IMR-90 (cell line): ENCODE results near the gene PITRM1. TPM values are rescaled to one million over a fixed set of nuclear protein-coding genes. Genes with fewer than 3 reads are reported as not detected.
A peak's percentile ranks its signal among the peaks of the same experiment; 100 is the strongest.

Experiments
- ATAC-seq: fragments of 200-7000 bp; cut with Tn5 transposase; 2 replicates; pipeline ENCODE4 v1.9.1; 2020; ENCODE audit warnings: low read depth, mild to moderate bottlenecking, moderate library complexity
- BruUV-seq: library from RNA; stranded (reverse); fragments of 400-500 nt; replicated peaks from 2 replicates; lab custom pipeline; 2021; lab: Mats Ljungman, UMichigan
- CTCF ChIA-PET: fragments of 300-600 bp; formaldehyde crosslinking; extraction: SDS; loops from one replicate; lab custom pipeline; 2021; ENCODE audit warnings: antibody characterized with exemption; lab: Yijun Ruan, JAX
- POLR2A ChIA-PET: fragments of 300-600 bp; sonication (Branson Sonifier 250); formaldehyde crosslinking; loops from one replicate; lab custom pipeline; 2022; ENCODE audit warnings: antibody characterized with exemption; ENCODE audit not compliant: unreplicated experiment; lab: Charles Lee
- DNase-seq: peaks from one replicate; pipeline ENCODE4 v3.0.0; 2013
- H2AFZ ChIP-seq: replicated peaks from 2 replicates; pipeline ENCODE3; 2013; ENCODE audit warnings: low read length, mild to moderate bottlenecking; ENCODE audit not compliant: poor library complexity
- H2AK5ac ChIP-seq: 2 replicates; pipeline ENCODE4 v1.6.1; 2013; ENCODE audit warnings: low read depth, low read length, inconsistent platforms
- H2AK9ac ChIP-seq: replicated peaks from 2 replicates; pipeline ENCODE3; 2013; ENCODE audit warnings: mild to moderate bottlenecking, low read depth, low read length, moderate library complexity; ENCODE audit not compliant: poor library complexity
- H2BK120ac ChIP-seq: 2 replicates; pipeline ENCODE4 v1.6.1; 2013; ENCODE audit warnings: low read depth, low read length, inconsistent platforms
- H2BK15ac ChIP-seq: 3 replicates; pipeline ENCODE4 v1.6.1; 2013; ENCODE audit warnings: low read depth, low read length, inconsistent platforms
- H2BK20ac ChIP-seq: 2 replicates; pipeline ENCODE4 v1.6.1; 2013; ENCODE audit warnings: low read depth, mild to moderate bottlenecking, inconsistent platforms, low read length, moderate library complexity
- H2BK5ac ChIP-seq: 2 replicates; pipeline ENCODE4 v1.6.1; 2013; ENCODE audit warnings: mild to moderate bottlenecking, low read depth, low read length, inconsistent platforms; ENCODE audit not compliant: poor library complexity, severe bottlenecking
- H3K14ac ChIP-seq: replicated peaks from 2 replicates; pipeline ENCODE4 v1.6.1; 2013; ENCODE audit warnings: low read depth, low read length, inconsistent platforms
- H3K18ac ChIP-seq: 2 replicates; pipeline ENCODE4 v1.6.1; 2013; ENCODE audit warnings: low read depth, low read length, control low read depth
- H3K23ac ChIP-seq: 2 replicates; pipeline ENCODE4 v1.6.1; 2013; ENCODE audit warnings: low read depth, low read length, inconsistent platforms
- H3K27ac ChIP-seq: 2 replicates; pipeline ENCODE4 v1.5.1; 2013; ENCODE audit warnings: mild to moderate bottlenecking, control low read depth, low read length; ENCODE audit not compliant: insufficient read depth
- H3K27me3 ChIP-seq: 2 replicates; pipeline ENCODE4 v1.6.1; 2013; ENCODE audit warnings: low read length; ENCODE audit not compliant: control insufficient read depth, insufficient read depth
- H3K36me3 ChIP-seq: 2 replicates; pipeline ENCODE4 v1.6.1; 2013; ENCODE audit warnings: low read length, mixed read lengths; ENCODE audit not compliant: control insufficient read depth, insufficient read depth
- H3K4ac ChIP-seq: 2 replicates; pipeline ENCODE4 v1.6.1; 2013; ENCODE audit warnings: low read depth, low read length, inconsistent platforms
- H3K4me1 ChIP-seq: 2 replicates; pipeline ENCODE4 v1.6.1; 2013; ENCODE audit warnings: low read length, mixed read lengths; ENCODE audit not compliant: control insufficient read depth, insufficient read depth
- H3K4me2 ChIP-seq: 2 replicates; pipeline ENCODE4 v1.6.1; 2013; ENCODE audit warnings: low read depth, mild to moderate bottlenecking, control low read depth, low read length, moderate library complexity
- H3K4me3 ChIP-seq: 2 replicates; pipeline ENCODE4 v1.5.1; 2013; ENCODE audit warnings: low read depth, mild to moderate bottlenecking, control low read depth, low read length, moderate library complexity; ENCODE audit not compliant: insufficient read depth
- H3K56ac ChIP-seq: 2 replicates; pipeline ENCODE4 v1.6.1; 2013; ENCODE audit warnings: low read length, inconsistent platforms; ENCODE audit not compliant: insufficient read depth; ENCODE audit errors: extremely low read depth
- H3K79me1 ChIP-seq, 2 experiments: 2 replicates each; pipeline ENCODE4 v1.6.1; 2013; ENCODE audit warnings: low read length in 2 of 2, inconsistent platforms in 1 of 2, low read depth in 1 of 2
- H3K9ac ChIP-seq: 2 replicates; pipeline ENCODE4 v1.6.1; 2013; ENCODE audit warnings: low read depth, low read length, control low read depth
- H3K9me1 ChIP-seq: 2 replicates; pipeline ENCODE4 v1.6.1; 2013; ENCODE audit warnings: low read length, inconsistent platforms; ENCODE audit not compliant: insufficient read depth
- H3K9me3 ChIP-seq: 2 replicates; pipeline ENCODE4 v1.6.1; 2013; ENCODE audit warnings: low read length; ENCODE audit not compliant: control insufficient read depth, insufficient read depth
- H4K20me1 ChIP-seq: 2 replicates; pipeline ENCODE4 v1.6.1; 2013; ENCODE audit warnings: low read length, inconsistent platforms; ENCODE audit not compliant: insufficient read depth
- H4K5ac ChIP-seq: 2 replicates; pipeline ENCODE4 v1.6.1; 2013; ENCODE audit warnings: mild to moderate bottlenecking, low read depth, low read length, control low read depth
- H4K8ac ChIP-seq, 2 experiments: 2 replicates each; pipeline ENCODE4 v1.6.1; 2013; ENCODE audit warnings: low read depth in 2 of 2, low read length in 2 of 2, control low read depth in 1 of 2, inconsistent platforms in 1 of 2
- H4K91ac ChIP-seq: 2 replicates; pipeline ENCODE4 v1.6.1; 2013; ENCODE audit warnings: low read depth, low read length, inconsistent platforms; ENCODE audit not compliant: insufficient read depth
- BHLHE40 ChIP-seq: fragments of 150-350 bp; IDR thresholded peaks from 2 replicates; pipeline ENCODE4 v1.6.1; 2016; ENCODE audit warnings: mild to moderate bottlenecking, low read depth, low read length
- CEBPB ChIP-seq: IDR thresholded peaks from 2 replicates; pipeline ENCODE4 v1.6.1; 2012; ENCODE audit warnings: low read depth, low read length, improper control_type of control experiment
- FOS ChIP-seq: fragments of 150-350 bp; IDR thresholded peaks from 2 replicates; pipeline ENCODE4 v1.6.1; 2016; ENCODE audit warnings: low read depth, low read length
- POLR2A ChIP-seq: IDR thresholded peaks from 2 replicates; pipeline ENCODE4 v1.6.1; 2012; ENCODE audit warnings: mild to moderate bottlenecking, low read depth, low read length
- RCOR1 ChIP-seq: IDR thresholded peaks from 2 replicates; pipeline ENCODE4 v1.6.1; 2012; ENCODE audit warnings: mild to moderate bottlenecking, low read length, improper control_type of control experiment; ENCODE audit not compliant: insufficient replicate concordance
- RFX5 ChIP-seq: IDR thresholded peaks from 2 replicates; pipeline ENCODE4 v1.8.0; 2012; ENCODE audit warnings: low read depth, mild to moderate bottlenecking, low read length, moderate library complexity
- WGBS, 2 experiments: methylation state at CpG; one replicate each; pipeline versions ENCODE4 v1.1.5 to v1.1.7; 2013; ENCODE audit warnings: missing lambda C conversion rate in 2 of 2; ENCODE audit not compliant: insufficient read length in 1 of 2; ENCODE audit errors: extremely low coverage in 2 of 2; 5-methylcytosine and 5-hydroxymethylcytosine counted together
- dilution Hi-C: fragments of 300-500 bp; cut with HindIII; formaldehyde crosslinking; loops from one replicate; pipeline ENCODE4 v1.14.3; 2018; ENCODE audit warnings: low sequenced_read_pairs; ENCODE audit not compliant: unreplicated experiment
- in situ Hi-C: fragments of 300-500 bp; cut with MboI; formaldehyde crosslinking; loops from 3 replicates; pipeline ENCODE4 v1.14.3; 2019; ENCODE audit warnings: low sequenced_read_pairs, inconsistent platforms, mixed read lengths
- intact Hi-C: fragments of 100-400 bp; cut with micrococcal nuclease; formaldehyde crosslinking; loops from 2 replicates; pipeline ENCODE4 v1.10.0; 2022
- polyA plus RNA-seq, 3 experiments: library from polyadenylated mRNA; depleted of rRNA; stranded (reverse); fragments of >200 nt; gene quantifications; 2 replicates each; pipeline ENCODE4 v1.2.3, GENCODE V29; 2012; ENCODE audit warnings: low replicate concordance in 1 of 3
- total RNA-seq: library from RNA; depleted of rRNA; stranded (reverse); fragments of >200 nt; gene quantifications from 2 replicates; pipeline ENCODE4 v1.2.3, GENCODE V29; 2012
- TF ChIP-seq, protein P1 (sequence below): conservative IDR thresholded peaks from 2 replicates; pipeline ENCODE4 v1.5.1; 2012; ENCODE audit warnings: mild to moderate bottlenecking, low read depth, low read length, improper control_type of control experiment

Gene PITRM1
- total and polyA plus RNA-seq, 2 of the 4 experiments (the other 2 are of a cell fraction) = 97.1 to 124 TPM

DNA sequence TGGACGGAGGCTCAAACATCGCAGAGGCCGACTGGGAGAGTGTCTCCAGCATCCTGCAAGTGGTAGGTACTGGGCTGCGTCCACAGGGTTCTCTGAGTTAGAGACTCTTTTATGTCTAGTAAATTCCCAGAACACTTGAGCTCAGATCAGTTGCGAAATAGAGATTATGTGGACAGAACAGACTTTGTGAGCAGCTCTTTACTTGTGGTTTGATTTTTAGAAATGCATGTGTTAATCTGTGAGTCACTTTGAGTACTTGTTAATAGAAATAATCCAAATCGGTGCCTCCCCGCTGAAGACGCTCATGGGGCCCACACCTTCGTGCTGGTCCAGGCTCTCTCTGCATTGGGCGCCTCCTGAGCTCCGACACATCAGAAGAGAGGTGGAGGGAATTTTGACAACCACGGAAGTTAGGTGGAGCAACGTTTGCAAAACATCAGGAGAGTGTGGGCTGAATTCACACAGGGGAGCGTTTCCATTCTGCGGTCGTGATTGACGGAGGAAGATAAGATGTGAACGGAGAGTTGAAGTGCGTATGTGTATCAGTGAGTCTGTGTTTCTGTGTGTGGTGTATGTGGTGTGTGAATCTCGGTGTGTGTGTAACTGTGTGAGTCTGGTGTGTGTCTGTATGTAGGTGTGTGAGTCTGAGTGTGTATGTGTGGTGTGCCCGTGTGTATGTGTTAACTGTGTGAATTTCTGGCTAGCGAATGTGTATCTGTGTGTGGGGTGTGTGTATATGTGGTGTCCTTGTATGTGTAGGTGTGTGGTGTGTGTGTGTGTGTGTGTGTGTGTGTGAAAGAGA is 73.1 kb downstream of the PITRM1 start:
- H3K4me2 ChIP-seq = peak overlapping the region; percentile 28; the same call in 1 of the 2 replicates
- POLR2A ChIA-PET = no interaction called here
- peaks cover 36 to 75% of the 10 kb centered on the region in 2 experiments for H3K79me1 ChIP-seq
- H3K36me3 ChIP-seq = peaks cover 50% of the 10 kb centered on the region
- peak overlapping the region; percentile 49 for H4K91ac ChIP-seq
- peak overlapping the region; percentile 8; the same call in 1 of the 2 replicates for H3K9ac ChIP-seq
- H4K8ac ChIP-seq = peak overlapping the region; percentile 78 to 85
- H3K27me3 ChIP-seq = no peaks in the 10 kb centered on the region
- H4K20me1 ChIP-seq = peaks cover 29% of the 10 kb centered on the region
- in situ Hi-C loops (no loop called here), dilution Hi-C loops (no loop called here), intact Hi-C loops (no loop called here)
- H2BK20ac ChIP-seq = peak overlapping the region; percentile 16; the same call in 1 of the 2 replicates
- peaks cover 31% of the 10 kb centered on the region for H3K4me1 ChIP-seq
- BruUV-seq = no TSS peak
- H3K18ac ChIP-seq = peak overlapping the region; percentile 76
- H2BK15ac ChIP-seq = peak overlapping the region; percentile 71
- TF ChIP-seq FOS = peak; percentile 46; the same call in 1 of the 2 replicates
- TF ChIP-seq POLR2A = peak; percentile 25; the same call in 1 of the 2 replicates
- no peak for TF ChIP-seq RFX5
- peak; percentile 97 for TF ChIP-seq CEBPB
- no peak for TF ChIP-seq RCOR1
- TF ChIP-seq, protein P1, sequence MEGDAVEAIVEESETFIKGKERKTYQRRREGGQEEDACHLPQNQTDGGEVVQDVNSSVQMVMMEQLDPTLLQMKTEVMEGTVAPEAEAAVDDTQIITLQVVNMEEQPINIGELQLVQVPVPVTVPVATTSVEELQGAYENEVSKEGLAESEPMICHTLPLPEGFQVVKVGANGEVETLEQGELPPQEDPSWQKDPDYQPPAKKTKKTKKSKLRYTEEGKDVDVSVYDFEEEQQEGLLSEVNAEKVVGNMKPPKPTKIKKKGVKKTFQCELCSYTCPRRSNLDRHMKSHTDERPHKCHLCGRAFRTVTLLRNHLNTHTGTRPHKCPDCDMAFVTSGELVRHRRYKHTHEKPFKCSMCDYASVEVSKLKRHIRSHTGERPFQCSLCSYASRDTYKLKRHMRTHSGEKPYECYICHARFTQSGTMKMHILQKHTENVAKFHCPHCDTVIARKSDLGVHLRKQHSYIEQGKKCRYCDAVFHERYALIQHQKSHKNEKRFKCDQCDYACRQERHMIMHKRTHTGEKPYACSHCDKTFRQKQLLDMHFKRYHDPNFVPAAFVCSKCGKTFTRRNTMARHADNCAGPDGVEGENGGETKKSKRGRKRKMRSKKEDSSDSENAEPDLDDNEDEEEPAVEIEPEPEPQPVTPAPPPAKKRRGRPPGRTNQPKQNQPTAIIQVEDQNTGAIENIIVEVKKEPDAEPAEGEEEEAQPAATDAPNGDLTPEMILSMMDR = no peak
- 0 out of 2 replicates have a peak, but pooled peaks have one; percentile 8 for TF ChIP-seq BHLHE40
- CTCF ChIA-PET = no interaction called here
- peak overlapping the region; percentile 96 for H2AK5ac ChIP-seq
- no peaks in the 10 kb centered on the region for H3K9me3 ChIP-seq
- H2BK120ac ChIP-seq = peak overlapping the region; percentile 71
- peaks cover 31% of the 10 kb centered on the region for H3K9me1 ChIP-seq
- DNase-seq = peak; percentile 85
- H3K4ac ChIP-seq = peak overlapping the region; percentile 67
- peak overlapping the region; percentile 38 for H2AK9ac ChIP-seq
- peak overlapping the region; percentile 72 for H3K23ac ChIP-seq
- H3K4me3 ChIP-seq = no peak overlapping the region
- peak overlapping the region; percentile 57 for H2BK5ac ChIP-seq
- H3K56ac ChIP-seq = no peak overlapping the region
- H2AFZ ChIP-seq = no peak overlapping the region
- WGBS, 2 experiments = 88 to 100% methylated on average over 2 to 14 of the region's 22 CpGs
- H3K27ac ChIP-seq = peak overlapping the region; percentile 74
- peak overlapping the region; percentile 81; the same call in 1 of the 2 replicates for H3K14ac ChIP-seq
- peak overlapping the region; percentile 41 for H4K5ac ChIP-seq
- peak; percentile 8; the same call in 1 of the 2 replicates for ATAC-seq
